HepG2 (cell line): ENCODE results near the gene BORCS5. TPM values are rescaled to one million over a fixed set of nuclear protein-coding genes. Genes with fewer than 3 reads are reported as not detected.

Experiments
- AKNA ChIP-seq: sonication (generic); formaldehyde crosslinking; IDR thresholded peaks from 2 replicates; pipeline ENCODE4 v1.4.0; 2020; ENCODE audit warnings: missing genetic modification reagents, borderline replicate concordance
- ARID3A ChIP-seq: IDR thresholded peaks from 2 replicates; pipeline ENCODE4 v1.6.1; 2012; ENCODE audit warnings: low read depth, low read length, improper control_type of control experiment
- CBFB ChIP-seq: sonication (generic); formaldehyde crosslinking; IDR thresholded peaks from 2 replicates; pipeline ENCODE4 v1.4.0; 2020; ENCODE audit warnings: missing genetic modification reagents
- FOXK1 ChIP-seq: sonication (generic); formaldehyde crosslinking; IDR thresholded peaks from 2 replicates; pipeline ENCODE4 v1.4.0; 2020; ENCODE audit warnings: low read depth, missing genetic modification reagents, borderline replicate concordance
- FOXM1 ChIP-seq: sonication (generic); formaldehyde crosslinking; IDR thresholded peaks from 2 replicates; pipeline ENCODE4 v1.5.0; 2020; ENCODE audit warnings: missing genetic modification reagents
- MED8 ChIP-seq: sonication (generic); formaldehyde crosslinking; IDR thresholded peaks from 2 replicates; pipeline ENCODE4 v1.8.1; 2023; ENCODE audit warnings: mild to moderate bottlenecking, missing genetic modification reagents; ENCODE audit not compliant: insufficient replicate concordance
- NBN ChIP-seq: fragments of 450-650 bp; conservative IDR thresholded peaks from 2 replicates; pipeline ENCODE4 v1.6.1; 2017
- NCOR1 ChIP-seq: fragments of 200-600 bp; sonication (generic); IDR thresholded peaks from 2 replicates; pipeline ENCODE4 v1.7.0; 2017; ENCODE audit warnings: antibody characterized with exemption, low read length, borderline replicate concordance
- REL ChIP-seq: sonication (generic); formaldehyde crosslinking; conservative IDR thresholded peaks from 2 replicates; pipeline ENCODE4 v1.8.0; 2022; ENCODE audit warnings: mild to moderate bottlenecking, missing genetic modification reagents, moderate library complexity
- SMAD9 ChIP-seq: sonication (generic); formaldehyde crosslinking; IDR thresholded peaks from 2 replicates; pipeline ENCODE4 v1.5.1; 2020; ENCODE audit warnings: mild to moderate bottlenecking, missing genetic modification reagents
- SRSF9 ChIP-seq: fragments of 200-400 bp; formaldehyde crosslinking; IDR thresholded peaks from 2 replicates; pipeline ENCODE4 v1.6.1; 2018; ENCODE audit warnings: borderline replicate concordance, mild to moderate bottlenecking, low read depth, low read length; ENCODE audit not compliant: insufficient read depth, poor library complexity, severe bottlenecking
- TBP ChIP-seq: sonication (generic); formaldehyde crosslinking; IDR thresholded peaks from 2 replicates; pipeline ENCODE4 v1.5.0; 2020; ENCODE audit warnings: missing genetic modification reagents
- TEAD2 ChIP-seq: sonication (generic); formaldehyde crosslinking; IDR thresholded peaks from 2 replicates; pipeline ENCODE4 v1.9.0; 2021; ENCODE audit warnings: missing genetic modification reagents
- ZBTB46 ChIP-seq: sonication (generic); formaldehyde crosslinking; IDR thresholded peaks from 2 replicates; pipeline ENCODE4 v1.4.0; 2020; ENCODE audit warnings: mild to moderate bottlenecking, missing genetic modification reagents, borderline replicate concordance
- ZNF34 ChIP-seq: sonication (generic); formaldehyde crosslinking; IDR thresholded peaks from 2 replicates; pipeline ENCODE4 v1.4.0; 2020; ENCODE audit warnings: mild to moderate bottlenecking, missing genetic modification reagents, borderline replicate concordance
- ZNF782 ChIP-seq: sonication (generic); formaldehyde crosslinking; IDR thresholded peaks from 2 replicates; pipeline ENCODE4 v1.4.0; 2020; ENCODE audit warnings: missing genetic modification reagents, mild to moderate bottlenecking, borderline replicate concordance
- polyA plus RNA-seq, 8 experiments: library from polyadenylated mRNA; depleted of rRNA in 3 of 8; stranded (reverse) in 7 of 8; unstranded in 1 of 8; fragments of >200 nt; fragmentation: Illumina TruSeq in 4 of 8; extraction: Trizol in 4 of 8; gene quantifications; 2 replicates each; pipeline versions ENCODE4 v1.2.1 to v1.2.3, GENCODE V29; 2011 to 2016; ENCODE audit warnings: low read depth in 4 of 8, missing spikeins in 1 of 8, mixed read lengths in 1 of 8; ENCODE audit not compliant: insufficient read depth in 1 of 8
- total RNA-seq, 5 experiments: library from RNA; depleted of rRNA; stranded (reverse); fragments of >200 nt; fragmentation: Illumina TruSeq; extraction: Trizol; gene quantifications; 2 replicates each; pipeline ENCODE4 v1.2.3, GENCODE V29; 2016; ENCODE audit warnings: low read depth in 1 of 5
- TF ChIP-seq, protein P1 (sequence below): sonication (generic); formaldehyde crosslinking; IDR thresholded peaks from 2 replicates; pipeline ENCODE4 v1.5.0; 2020; ENCODE audit warnings: mild to moderate bottlenecking, missing genetic modification reagents

BORCS5 gene
- total and polyA plus RNA-seq, 2 of the 13 experiments (the other 11 are each of a cell fraction or from before 2014, with no cell fraction given): 3.9 to 4.7 TPM

DNA sequence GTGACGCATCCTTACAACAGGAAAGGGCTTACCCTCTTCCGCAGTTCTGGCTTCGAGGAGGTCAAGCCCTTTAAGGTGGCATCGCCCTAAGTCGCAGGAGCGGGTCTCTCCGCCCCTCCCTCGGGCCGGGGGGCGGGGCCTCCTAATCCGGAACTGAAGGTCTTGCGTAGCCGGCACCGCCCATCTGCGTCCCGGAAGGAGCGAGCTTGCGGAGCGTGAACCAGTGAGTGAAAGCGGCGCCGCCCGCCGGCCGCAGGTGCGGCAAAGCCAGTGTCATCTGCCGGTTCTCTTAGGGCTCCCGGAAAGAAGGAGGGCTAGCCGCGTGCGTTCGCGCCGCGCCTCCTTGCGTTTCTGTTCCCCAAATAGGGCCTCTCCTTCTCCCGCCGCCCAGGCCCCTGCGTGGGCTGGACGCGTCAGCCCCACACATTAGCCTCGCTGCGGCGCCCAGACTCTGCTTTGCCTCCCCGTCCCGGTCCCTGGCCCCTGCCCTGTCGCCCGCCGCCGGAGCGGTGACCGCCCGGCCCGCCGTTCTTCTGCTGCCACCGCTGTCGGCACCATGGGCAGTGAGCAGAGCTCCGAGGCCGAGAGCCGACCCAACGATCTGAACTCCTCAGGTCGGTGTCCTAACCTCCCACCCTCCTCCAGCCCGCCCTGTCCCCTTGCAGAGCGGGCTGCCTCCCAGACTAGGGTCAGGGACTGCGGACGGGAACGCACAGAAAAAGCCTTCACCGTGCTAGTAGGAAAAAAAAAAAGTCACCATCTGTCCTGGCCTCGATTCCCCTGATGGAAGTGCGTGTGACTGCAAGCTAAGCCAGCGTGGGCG, at the start of gene BORCS5 (continued):
- TF ChIP-seq ZNF34 (CRISPR knock-in tag): no peak
- TF ChIP-seq ZNF782: peak; percentile 57; the same call in 1 of the 2 replicates
- TF ChIP-seq, protein P1, sequence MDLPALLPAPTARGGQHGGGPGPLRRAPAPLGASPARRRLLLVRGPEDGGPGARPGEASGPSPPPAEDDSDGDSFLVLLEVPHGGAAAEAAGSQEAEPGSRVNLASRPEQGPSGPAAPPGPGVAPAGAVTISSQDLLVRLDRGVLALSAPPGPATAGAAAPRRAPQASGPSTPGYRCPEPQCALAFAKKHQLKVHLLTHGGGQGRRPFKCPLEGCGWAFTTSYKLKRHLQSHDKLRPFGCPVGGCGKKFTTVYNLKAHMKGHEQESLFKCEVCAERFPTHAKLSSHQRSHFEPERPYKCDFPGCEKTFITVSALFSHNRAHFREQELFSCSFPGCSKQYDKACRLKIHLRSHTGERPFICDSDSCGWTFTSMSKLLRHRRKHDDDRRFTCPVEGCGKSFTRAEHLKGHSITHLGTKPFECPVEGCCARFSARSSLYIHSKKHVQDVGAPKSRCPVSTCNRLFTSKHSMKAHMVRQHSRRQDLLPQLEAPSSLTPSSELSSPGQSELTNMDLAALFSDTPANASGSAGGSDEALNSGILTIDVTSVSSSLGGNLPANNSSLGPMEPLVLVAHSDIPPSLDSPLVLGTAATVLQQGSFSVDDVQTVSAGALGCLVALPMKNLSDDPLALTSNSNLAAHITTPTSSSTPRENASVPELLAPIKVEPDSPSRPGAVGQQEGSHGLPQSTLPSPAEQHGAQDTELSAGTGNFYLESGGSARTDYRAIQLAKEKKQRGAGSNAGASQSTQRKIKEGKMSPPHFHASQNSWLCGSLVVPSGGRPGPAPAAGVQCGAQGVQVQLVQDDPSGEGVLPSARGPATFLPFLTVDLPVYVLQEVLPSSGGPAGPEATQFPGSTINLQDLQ (CRISPR knock-in tag): 0 out of 2 replicates have a peak, but pooled peaks have one; percentile 80
- TF ChIP-seq ZBTB46 (CRISPR knock-in tag): no peak; the same call in 1 of the 2 replicates
- TF ChIP-seq TBP (CRISPR knock-in tag): 0 out of 2 replicates have a peak, but pooled peaks have one; percentile 10
- no peak for TF ChIP-seq SRSF9
- no peak for TF ChIP-seq FOXM1 (CRISPR knock-in tag)
- TF ChIP-seq FOXK1 (CRISPR knock-in tag): peak; percentile 39; the same call in 1 of the 2 replicates
- TF ChIP-seq ARID3A: no peak
- TF ChIP-seq AKNA (CRISPR knock-in tag): no peak
- TF ChIP-seq NCOR1: peak; percentile 29; the same call in 1 of the 2 replicates
- 0 out of 2 replicates have a peak, but pooled peaks have one; percentile 26 for TF ChIP-seq CBFB
- TF ChIP-seq NBN: no peak
- TF ChIP-seq SMAD9: no peak
- no peak for TF ChIP-seq TEAD2
- TF ChIP-seq MED8 (CRISPR knock-in tag): peak; percentile 10
- no peak for TF ChIP-seq REL (CRISPR knock-in tag)
